Measurements from ENCODE around the gene SLC22A12.

SLC22A12 gene

DNA sequence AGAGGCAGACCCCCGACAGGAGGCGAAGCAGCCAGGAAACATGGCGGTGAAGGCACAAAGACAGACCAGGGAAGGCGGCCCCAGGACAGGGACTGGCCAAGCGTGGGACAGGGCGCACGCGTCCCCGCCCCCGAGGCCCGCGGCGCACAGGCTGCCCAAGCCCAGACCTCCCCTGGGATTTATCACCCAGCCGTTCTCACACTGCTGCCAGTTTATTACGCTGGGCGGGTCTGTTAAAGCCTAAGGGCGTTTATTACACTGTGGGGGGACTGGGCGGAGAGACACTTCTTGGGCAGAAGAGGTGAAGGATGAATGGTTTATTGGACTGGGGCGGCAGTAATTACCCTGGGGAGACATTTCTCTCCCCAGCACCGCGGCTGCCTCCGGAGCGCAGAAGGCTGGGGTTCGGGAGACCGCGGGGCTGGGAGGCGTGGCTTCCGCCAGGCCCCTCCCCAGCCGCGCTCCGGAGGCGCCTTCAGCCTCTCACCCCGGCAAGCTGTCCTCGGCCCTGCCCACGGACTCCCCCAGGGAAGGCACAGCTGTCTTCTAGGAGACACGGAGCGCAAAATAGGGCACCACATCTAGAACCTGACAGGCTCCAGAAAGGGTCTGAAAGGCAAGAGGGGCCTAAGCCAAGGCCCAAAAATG, 47.1 kb downstream of the SLC22A12 start:
- Histone ChIP-seq H3K14ac (ENCODE audit: low read length) (no peak overlapping the region), H4K8ac (ENCODE audit: low read depth, low read length) (no peak overlapping the region), H2AK5ac (ENCODE audit: low read depth, low read length) (peak overlapping the region; percentile 60), H3K18ac (ENCODE audit: low read length) (peak overlapping the region; percentile 93), H2BK120ac (ENCODE audit: low read depth, low read length) (no peak overlapping the region), H2BK12ac (ENCODE audit: low read length) (no peak overlapping the region), H3K4ac (ENCODE audit: low read length) (no peak overlapping the region), H3K4me3 (ENCODE audit: low read length in 2 of 2) (peak overlapping the region in 1 of 2 donors; percentile 73), H2AFZ (ENCODE audit: low read length) (no peak overlapping the region), H3K27me3 (ENCODE audit: control insufficient read depth in 3 of 3, insufficient read depth in 3 of 3, low read depth in 1 of 3, low read length in 3 of 3) (peaks cover 8 to 34% (median 29%) of the 10 kb centered on the region in 3 experiments), H3K23ac (ENCODE audit: low read depth, low read length, poor library complexity) (peak overlapping the region; percentile 40), H3K27ac (replicated peaks; ENCODE audit: low read length) (peak overlapping the region; percentile 48), H3K9me3 (replicated peaks in 1 of 2; ENCODE audit: control insufficient read depth in 2 of 2, insufficient read depth in 1 of 2, low read depth in 1 of 2, low read length in 2 of 2) (peaks cover 2 to 3% of the 10 kb centered on the region in 2 donors), H3K9ac (ENCODE audit: low read depth, low read length, poor library complexity) (peak overlapping the region; percentile 84), H2BK15ac (ENCODE audit: low read length) (peak overlapping the region; percentile 62), H2BK5ac (ENCODE audit: low read length) (no peak overlapping the region), H3K79me1 (ENCODE audit: low read depth, low read length) (peaks cover 12% of the 10 kb centered on the region), H3K36me3 (replicated peaks in 1 of 2; ENCODE audit: control insufficient read depth in 2 of 2, insufficient read depth in 2 of 2, low read length in 2 of 2) (peaks cover 0 to 2% of the 10 kb centered on the region in 2 donors), H3K4me1 (ENCODE audit: control insufficient read depth in 2 of 2, insufficient read depth in 1 of 2, low read depth in 1 of 2, low read length in 2 of 2) (peaks cover 0 to 29% of the 10 kb centered on the region in 2 donors), H3K4me2 (ENCODE audit: insufficient read depth, low read length, poor library complexity, severe bottlenecking) (peak overlapping the region; percentile 85), H4K91ac (ENCODE audit: low read depth, low read length, poor library complexity) (no peak overlapping the region)
- no CpG with 5 or more reads among the region's 37 CpGs for WGBS, 2 donors (ENCODE audit: extremely low coverage in 2 of 2, insufficient read length in 2 of 2, insufficient replicate concordance in 1 of 2)
- no peak for DNase-seq (ENCODE audit: low spot score)

DNA sequence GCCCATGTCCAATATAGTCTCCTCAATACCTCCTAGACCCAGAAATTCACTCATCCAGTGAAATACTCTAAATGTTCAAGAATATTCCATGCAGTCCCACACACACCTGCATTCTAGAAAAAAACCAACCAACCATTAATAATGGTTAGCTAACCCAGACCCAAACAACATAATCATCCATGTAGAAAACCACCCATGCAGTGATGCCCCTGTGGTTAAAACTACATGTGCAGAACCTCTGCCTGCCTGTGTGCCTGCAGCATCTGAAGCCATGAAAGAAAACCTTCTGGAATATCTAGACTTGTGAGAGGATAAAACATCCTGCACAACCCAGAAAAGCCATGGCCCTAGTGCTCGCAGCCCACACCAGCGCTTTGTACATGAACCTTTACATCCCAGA, 47.8 kb downstream of the SLC22A12 start:
- Histone ChIP-seq H2AFZ (ENCODE audit: low read length) (no peak overlapping the region), H3K18ac (ENCODE audit: low read length) (no peak overlapping the region), H2BK120ac (ENCODE audit: low read depth, low read length) (no peak overlapping the region), H3K23ac (ENCODE audit: low read depth, low read length, poor library complexity) (no peak overlapping the region), H3K9me3 (replicated peaks in 1 of 2; ENCODE audit: control insufficient read depth in 2 of 2, insufficient read depth in 1 of 2, low read depth in 1 of 2, low read length in 2 of 2) (peaks cover 2 to 3% of the 10 kb centered on the region in 2 donors), H3K9ac (ENCODE audit: low read depth, low read length, poor library complexity) (no peak overlapping the region), H3K27me3 (ENCODE audit: control insufficient read depth in 3 of 3, insufficient read depth in 3 of 3, low read depth in 1 of 3, low read length in 3 of 3) (peaks cover 8 to 36% (median 30%) of the 10 kb centered on the region in 3 experiments), H3K4me3 (ENCODE audit: low read length in 2 of 2) (no peak overlapping the region), H2AK5ac (ENCODE audit: low read depth, low read length) (no peak overlapping the region), H2BK15ac (ENCODE audit: low read length) (no peak overlapping the region), H3K14ac (ENCODE audit: low read length) (no peak overlapping the region), H3K4me1 (ENCODE audit: control insufficient read depth in 2 of 2, insufficient read depth in 1 of 2, low read depth in 1 of 2, low read length in 2 of 2) (peaks cover 1 to 30% of the 10 kb centered on the region in 2 donors), H3K4me2 (ENCODE audit: insufficient read depth, low read length, poor library complexity, severe bottlenecking) (no peak overlapping the region), H4K8ac (ENCODE audit: low read depth, low read length) (no peak overlapping the region), H3K27ac (replicated peaks; ENCODE audit: low read length) (no peak overlapping the region), H2BK5ac (ENCODE audit: low read length) (no peak overlapping the region), H3K36me3 (replicated peaks in 1 of 2; ENCODE audit: control insufficient read depth in 2 of 2, insufficient read depth in 2 of 2, low read length in 2 of 2) (peaks cover 0 to 2% of the 10 kb centered on the region in 2 donors), H2BK12ac (ENCODE audit: low read length) (no peak overlapping the region), H3K4ac (ENCODE audit: low read length) (no peak overlapping the region), H4K91ac (ENCODE audit: low read depth, low read length, poor library complexity) (no peak overlapping the region), H3K79me1 (ENCODE audit: low read depth, low read length) (peaks cover 12% of the 10 kb centered on the region)
- no peak for DNase-seq (ENCODE audit: low spot score)
- no CpG with 5 or more reads among the region's 2 CpGs for WGBS, 2 donors (ENCODE audit: extremely low coverage in 2 of 2, insufficient read length in 2 of 2, insufficient replicate concordance in 1 of 2)

DNA sequence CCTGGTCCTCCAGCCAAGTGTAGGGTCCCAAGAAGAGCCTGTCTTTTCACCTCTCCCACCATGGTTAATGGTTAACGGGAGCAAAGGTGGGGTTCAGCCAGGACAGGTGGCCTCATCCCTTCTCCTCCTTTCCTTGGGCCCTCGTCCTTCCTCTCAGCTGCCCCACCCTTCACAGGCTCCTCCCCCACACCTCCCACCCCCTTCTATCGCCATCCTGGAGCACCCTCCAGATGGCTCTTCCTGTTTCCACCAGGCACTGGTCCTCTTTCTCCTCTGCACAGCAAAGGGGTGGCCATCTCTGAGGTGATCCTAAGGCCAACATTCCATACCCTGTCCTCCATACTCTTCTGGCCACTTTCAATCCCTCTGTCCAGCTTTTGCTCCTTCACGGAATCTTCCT, 48.9 kb downstream of the SLC22A12 start:
- H3K4me3 ChIP-seq (ENCODE audit: low read length in 2 of 2): no peak overlapping the region
- no peak overlapping the region for H2AFZ ChIP-seq (ENCODE audit: low read length)
- peak overlapping the region; percentile 36 for H3K23ac ChIP-seq (ENCODE audit: low read depth, low read length, poor library complexity)
- H3K4me1 ChIP-seq (ENCODE audit: control insufficient read depth in 2 of 2, insufficient read depth in 1 of 2, low read depth in 1 of 2, low read length in 2 of 2): peaks cover 11 to 41% of the 10 kb centered on the region in 2 donors
- no peak overlapping the region for H4K91ac ChIP-seq (ENCODE audit: low read depth, low read length, poor library complexity)
- no peak overlapping the region for H3K18ac ChIP-seq (ENCODE audit: low read length)
- H3K79me1 ChIP-seq (ENCODE audit: low read depth, low read length): peaks cover 12% of the 10 kb centered on the region
- no peak for DNase-seq (ENCODE audit: low spot score)
- H2BK5ac ChIP-seq (ENCODE audit: low read length): no peak overlapping the region
- H3K27me3 ChIP-seq (ENCODE audit: control insufficient read depth in 3 of 3, insufficient read depth in 3 of 3, low read depth in 1 of 3, low read length in 3 of 3): peaks cover 8 to 41% (median 37%) of the 10 kb centered on the region in 3 experiments
- no peak overlapping the region for H3K14ac ChIP-seq (ENCODE audit: low read length)
- H3K9me3 ChIP-seq (replicated peaks in 1 of 2; ENCODE audit: control insufficient read depth in 2 of 2, insufficient read depth in 1 of 2, low read depth in 1 of 2, low read length in 2 of 2): peaks cover 2 to 3% of the 10 kb centered on the region in 2 donors
- H3K4me2 ChIP-seq (ENCODE audit: insufficient read depth, low read length, poor library complexity, severe bottlenecking): no peak overlapping the region
- H3K27ac ChIP-seq (replicated peaks; ENCODE audit: low read length): no peak overlapping the region
- no peak overlapping the region for H2AK5ac ChIP-seq (ENCODE audit: low read depth, low read length)
- H3K9ac ChIP-seq (ENCODE audit: low read depth, low read length, poor library complexity): no peak overlapping the region
- no CpG with 5 or more reads among the region's 4 CpGs for WGBS, 2 donors (ENCODE audit: extremely low coverage in 2 of 2, insufficient read length in 2 of 2, insufficient replicate concordance in 1 of 2)
- H3K4ac ChIP-seq (ENCODE audit: low read length): no peak overlapping the region
- no peak overlapping the region for H2BK120ac ChIP-seq (ENCODE audit: low read depth, low read length)
- no peaks in the 10 kb centered on the region for H3K36me3 ChIP-seq (replicated peaks in 1 of 2; ENCODE audit: control insufficient read depth in 2 of 2, insufficient read depth in 2 of 2, low read length in 2 of 2)
- H2BK12ac ChIP-seq (ENCODE audit: low read length): no peak overlapping the region
- no peak overlapping the region for H2BK15ac ChIP-seq (ENCODE audit: low read length)
- no peak overlapping the region for H4K8ac ChIP-seq (ENCODE audit: low read depth, low read length)

DNA sequence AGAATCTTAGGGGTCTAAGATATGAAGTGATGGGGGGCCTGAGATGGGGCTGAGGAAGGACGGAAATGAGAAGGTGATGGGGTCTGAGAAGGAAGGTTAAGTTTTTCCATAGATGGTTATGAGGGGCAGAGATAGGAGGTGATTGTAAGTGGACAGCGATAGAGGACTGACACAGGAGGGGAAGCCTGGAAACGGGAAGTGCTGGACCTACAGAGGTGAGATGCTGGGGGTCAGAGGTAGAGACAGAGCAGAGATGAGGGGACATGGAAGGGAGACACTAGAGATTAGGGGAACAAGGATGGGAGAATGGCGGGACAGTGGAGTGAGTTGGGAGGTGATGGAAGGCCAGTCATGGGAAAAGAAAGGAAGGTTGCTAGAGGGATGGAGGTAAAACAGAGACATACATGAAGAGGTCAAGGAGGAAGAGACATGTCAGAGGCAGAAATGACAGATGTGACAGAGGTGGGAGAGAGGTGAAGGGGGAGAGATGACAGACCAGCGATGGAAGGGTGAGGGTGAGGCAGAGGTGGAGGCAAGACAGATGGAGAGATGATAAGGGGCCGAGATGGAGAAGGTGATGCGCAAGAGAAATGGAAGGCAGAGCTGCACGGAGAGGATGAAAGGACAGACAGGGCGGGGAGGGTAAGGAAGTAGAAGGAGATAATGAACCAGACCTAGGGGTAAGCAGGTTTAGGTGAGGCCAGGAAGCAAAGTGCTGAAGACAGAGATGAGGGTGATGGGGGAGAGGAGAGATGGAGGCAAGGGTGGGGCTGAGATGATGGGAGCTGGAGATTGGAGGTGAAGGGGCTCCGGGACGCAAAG, 50.8 kb downstream of the SLC22A12 start:
- H2AFZ ChIP-seq (ENCODE audit: low read length): no peak overlapping the region
- H3K27ac ChIP-seq (replicated peaks; ENCODE audit: low read length): no peak overlapping the region
- H3K14ac ChIP-seq (ENCODE audit: low read length): no peak overlapping the region
- H3K4ac ChIP-seq (ENCODE audit: low read length): peak overlapping the region; percentile 80
- DNase-seq (ENCODE audit: low spot score): no peak
- no peaks in the 10 kb centered on the region for H3K36me3 ChIP-seq (replicated peaks in 1 of 2; ENCODE audit: control insufficient read depth in 2 of 2, insufficient read depth in 2 of 2, low read length in 2 of 2)
- no peak overlapping the region for H2BK120ac ChIP-seq (ENCODE audit: low read depth, low read length)
- peaks cover 8 to 54% (median 37%) of the 10 kb centered on the region in 3 experiments for H3K27me3 ChIP-seq (ENCODE audit: control insufficient read depth in 3 of 3, insufficient read depth in 3 of 3, low read depth in 1 of 3, low read length in 3 of 3)
- H2BK15ac ChIP-seq (ENCODE audit: low read length): peak overlapping the region; percentile 93
- H2BK12ac ChIP-seq (ENCODE audit: low read length): peak overlapping the region; percentile 4
- no peak overlapping the region for H4K91ac ChIP-seq (ENCODE audit: low read depth, low read length, poor library complexity)
- no peak overlapping the region for H2BK5ac ChIP-seq (ENCODE audit: low read length)
- WGBS, 2 donors (ENCODE audit: extremely low coverage in 2 of 2, insufficient read length in 2 of 2, insufficient replicate concordance in 1 of 2): no CpG with 5 or more reads among the region's 11 CpGs
- peak overlapping the region; percentile 52 for H3K23ac ChIP-seq (ENCODE audit: low read depth, low read length, poor library complexity)
- H4K8ac ChIP-seq (ENCODE audit: low read depth, low read length): no peak overlapping the region
- H3K4me2 ChIP-seq (ENCODE audit: insufficient read depth, low read length, poor library complexity, severe bottlenecking): peak overlapping the region; percentile 91
- peaks cover 2 to 3% of the 10 kb centered on the region in 2 donors for H3K9me3 ChIP-seq (replicated peaks in 1 of 2; ENCODE audit: control insufficient read depth in 2 of 2, insufficient read depth in 1 of 2, low read depth in 1 of 2, low read length in 2 of 2)
- H3K9ac ChIP-seq (ENCODE audit: low read depth, low read length, poor library complexity): peak overlapping the region; percentile 92
- peaks cover 9% of the 10 kb centered on the region for H3K79me1 ChIP-seq (ENCODE audit: low read depth, low read length)
- H2AK5ac ChIP-seq (ENCODE audit: low read depth, low read length): peak overlapping the region; percentile 82
- H3K18ac ChIP-seq (ENCODE audit: low read length): peak overlapping the region; percentile 98
- H3K4me1 ChIP-seq (ENCODE audit: control insufficient read depth in 2 of 2, insufficient read depth in 1 of 2, low read depth in 1 of 2, low read length in 2 of 2): peaks cover 13 to 41% of the 10 kb centered on the region in 2 donors
- peak overlapping the region; percentile 38 to 89 for H3K4me3 ChIP-seq (ENCODE audit: low read length in 2 of 2)
